Uterus (tissue), 4 donors: Measurements from ENCODE around the gene GRAMD2B. TPM values are rescaled to one million over a fixed set of nuclear protein-coding genes. Genes with fewer than 3 reads are reported as not detected.

Source experiments
- DNase-seq, 2 donors: peaks; one replicate each; pipeline ENCODE4 v3.0.0-alpha.2; 2019 to 2020
- H3K27ac ChIP-seq, 2 donors: fragments of 200-600 bp; sonication (generic); 1 replicate in 1 of 2; 2 replicates in 1 of 2; pipeline ENCODE4 v1.5.1; 2016 to 2018
- H3K27me3 ChIP-seq, 2 donors: fragments of 200-600 bp; sonication (generic); one replicate each; pipeline ENCODE4 v1.5.1; 2018 to 2019; ENCODE audit warnings: control low read depth in 1 of 2
- H3K36me3 ChIP-seq, 2 donors: fragments of 200-600 bp; sonication (generic); one replicate each; pipeline ENCODE4 v1.5.1; 2019; ENCODE audit warnings: control low read depth in 1 of 2
- H3K4me1 ChIP-seq, 2 donors: fragments of 200-600 bp; sonication (generic); one replicate each; pipeline ENCODE4 v1.5.1; 2018 to 2019; ENCODE audit warnings: control low read depth in 1 of 2
- H3K4me3 ChIP-seq, 2 donors: fragments of 200-600 bp; sonication (generic); 1 replicate in 1 of 2; 2 replicates in 1 of 2; pipeline ENCODE4 v1.5.1; 2018 to 2019; ENCODE audit warnings: mild to moderate bottlenecking in 1 of 2
- H3K9me3 ChIP-seq, 2 donors: fragments of 200-600 bp; sonication (generic); one replicate each; pipeline ENCODE4 v1.5.1; 2019; ENCODE audit warnings: control low read depth in 1 of 2
- POLR2A ChIP-seq, 2 donors: fragments of 450-650 bp; IDR thresholded peaks; one replicate each; pipeline ENCODE4 v1.6.1; 2016; ENCODE audit warnings: antibody characterized with exemption in 2 of 2, mild to moderate bottlenecking in 1 of 2, moderate library complexity in 1 of 2
- intact Hi-C: fragments of 100-400 bp; cut with DNase I; formaldehyde crosslinking; loops from one replicate; pipeline ENCODE4 v1.15.1; 2023; ENCODE audit warnings: low total_unique reads
- total RNA-seq, 4 donors: library from RNA; depleted of rRNA in 3 of 4; stranded (reverse); fragments of >200 nt in 3 of 4; gene quantifications; one replicate each; pipeline versions ENCODE4 v1.1.0 to v1.2.4, GENCODE V29; 2014 to 2023
- TF ChIP-seq, protein P1 (sequence below), 4 experiments: fragments of 200-600 bp in 2 of 4; fragments of 450-650 bp in 2 of 4; sonication (generic) in 2 of 4; IDR thresholded peaks; one replicate each; pipeline ENCODE4 v1.5.1; 2016 to 2019; ENCODE audit warnings: antibody characterized with exemption in 4 of 4, mild to moderate bottlenecking in 2 of 4, moderate library complexity in 1 of 4
- donor health status: DM: yes; HTN: yes; CAD: no.

GRAMD2B gene
- total RNA-seq, 4 donors from 2014 or later: 34.0 to 91.5 (median 58.8) TPM

DNA sequence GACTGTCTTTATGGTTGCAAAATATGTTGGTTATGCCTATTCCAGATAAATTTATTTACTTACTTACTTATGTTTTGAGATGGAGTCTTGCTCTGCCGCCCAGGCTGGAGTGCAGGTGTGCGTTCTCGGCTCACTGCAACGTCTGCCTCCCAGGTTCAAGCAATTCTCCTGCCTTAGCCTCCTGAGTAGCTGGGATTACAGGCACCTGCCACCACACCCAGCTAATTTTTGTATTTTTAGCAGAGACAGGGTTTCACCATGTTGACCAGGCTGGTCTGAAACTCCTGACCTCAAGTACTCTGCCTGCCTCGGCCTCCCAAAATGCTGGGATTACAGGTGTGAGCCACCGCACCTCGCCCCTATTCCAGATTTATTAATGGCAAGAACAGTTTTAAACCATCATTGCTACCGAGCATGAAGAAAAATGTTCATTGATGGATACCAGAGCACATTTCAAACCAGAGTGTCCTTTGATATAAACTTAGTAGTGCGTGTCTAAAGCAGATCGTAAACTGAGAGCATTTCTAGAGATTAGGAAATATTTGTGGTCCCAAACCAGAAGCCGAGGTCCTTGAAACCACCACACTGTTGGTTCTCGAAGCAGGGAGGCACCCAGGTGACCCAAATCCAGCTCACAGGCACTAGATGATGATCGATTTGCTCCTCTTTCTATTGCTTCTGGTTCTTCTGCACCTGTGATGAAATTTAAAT is 85.2 kb downstream of the GRAMD2B start:
- Histone ChIP-seq H3K27ac (peak overlapping the region; percentile 80 to 83), H3K4me1 (peaks cover 0 to 3% of the 10 kb centered on the region in 2 donors), H3K9me3 (no peaks in the 10 kb centered on the region), H3K4me3 (no peak overlapping the region), H3K27me3 (no peaks in the 10 kb centered on the region), H3K36me3 (no peaks in the 10 kb centered on the region)
- DNase-seq: no peak
- intact Hi-C loops: no loop called here
- TF ChIP-seq POLR2A (IDR thresholded peaks at IDR 0.05): no peak
- TF ChIP-seq, protein P1, sequence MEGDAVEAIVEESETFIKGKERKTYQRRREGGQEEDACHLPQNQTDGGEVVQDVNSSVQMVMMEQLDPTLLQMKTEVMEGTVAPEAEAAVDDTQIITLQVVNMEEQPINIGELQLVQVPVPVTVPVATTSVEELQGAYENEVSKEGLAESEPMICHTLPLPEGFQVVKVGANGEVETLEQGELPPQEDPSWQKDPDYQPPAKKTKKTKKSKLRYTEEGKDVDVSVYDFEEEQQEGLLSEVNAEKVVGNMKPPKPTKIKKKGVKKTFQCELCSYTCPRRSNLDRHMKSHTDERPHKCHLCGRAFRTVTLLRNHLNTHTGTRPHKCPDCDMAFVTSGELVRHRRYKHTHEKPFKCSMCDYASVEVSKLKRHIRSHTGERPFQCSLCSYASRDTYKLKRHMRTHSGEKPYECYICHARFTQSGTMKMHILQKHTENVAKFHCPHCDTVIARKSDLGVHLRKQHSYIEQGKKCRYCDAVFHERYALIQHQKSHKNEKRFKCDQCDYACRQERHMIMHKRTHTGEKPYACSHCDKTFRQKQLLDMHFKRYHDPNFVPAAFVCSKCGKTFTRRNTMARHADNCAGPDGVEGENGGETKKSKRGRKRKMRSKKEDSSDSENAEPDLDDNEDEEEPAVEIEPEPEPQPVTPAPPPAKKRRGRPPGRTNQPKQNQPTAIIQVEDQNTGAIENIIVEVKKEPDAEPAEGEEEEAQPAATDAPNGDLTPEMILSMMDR (IDR thresholded peaks at IDR 0.05): no peak

GRCh38 chr5:126508962-126509279 is 85.7 kb downstream of the GRAMD2B start:
- Histone ChIP-seq H3K4me3 (no peak overlapping the region), H3K27ac (peak overlapping the region; percentile 80 to 83), H3K36me3 (no peaks in the 10 kb centered on the region), H3K27me3 (no peaks in the 10 kb centered on the region), H3K4me1 (no peaks in the 10 kb centered on the region), H3K9me3 (no peaks in the 10 kb centered on the region)
- TF ChIP-seq POLR2A (IDR thresholded peaks at IDR 0.05): no peak
- TF ChIP-seq, protein P1 (IDR thresholded peaks at IDR 0.05): no peak
- intact Hi-C loops: no loop called here
- peak; percentile 51 to 76 for DNase-seq

DNA sequence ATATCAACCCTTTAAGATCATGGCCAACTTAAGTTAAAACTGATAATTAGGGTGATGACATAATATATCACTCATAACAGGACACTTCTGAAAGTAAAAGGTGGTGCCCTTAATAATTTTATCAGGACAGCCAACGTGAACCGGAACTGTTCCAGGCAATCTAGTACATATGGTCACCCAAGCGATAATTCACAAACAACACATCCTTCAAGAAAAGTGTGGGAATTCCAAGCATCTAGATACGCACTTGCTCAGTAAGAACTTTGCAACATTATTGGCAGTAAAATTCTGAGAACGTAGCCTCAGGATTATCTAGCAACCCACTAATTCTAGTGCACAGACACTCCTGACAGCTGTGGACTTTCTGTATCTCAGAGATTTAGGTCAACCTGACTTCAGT is 86.1 kb downstream of the GRAMD2B start:
- Histone ChIP-seq H3K4me1 (no peaks in the 10 kb centered on the region), H3K4me3 (no peak overlapping the region), H3K27me3 (no peaks in the 10 kb centered on the region), H3K36me3 (no peaks in the 10 kb centered on the region), H3K27ac (peak overlapping the region; percentile 80 to 83), H3K9me3 (no peaks in the 10 kb centered on the region)
- TF ChIP-seq, protein P1 (IDR thresholded peaks at IDR 0.05): no peak
- TF ChIP-seq POLR2A (IDR thresholded peaks at IDR 0.05): no peak
- intact Hi-C loops: no loop called here
- peak in 1 of 2 donors; percentile 51 for DNase-seq

DNA sequence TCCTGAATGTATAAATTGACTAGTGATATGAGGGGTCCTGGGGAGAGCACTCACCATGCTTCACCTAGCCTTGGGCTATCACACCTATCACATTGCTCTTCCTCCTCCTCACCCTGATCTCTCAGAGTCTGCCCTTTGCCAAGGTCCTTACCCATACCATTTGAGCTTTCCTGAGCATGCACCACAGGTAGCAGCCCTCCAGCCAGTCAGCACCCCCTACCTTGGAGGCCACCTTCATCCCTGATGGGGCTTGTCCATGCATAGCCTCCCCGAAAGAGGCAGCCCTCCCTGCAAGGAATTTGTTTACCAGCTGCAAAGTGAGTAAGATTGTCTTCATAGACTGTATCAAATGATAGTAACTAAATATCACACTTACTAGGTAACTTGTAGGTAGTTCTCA is 88.8 kb downstream of the GRAMD2B start:
- intact Hi-C loops: no loop called here
- Histone ChIP-seq H3K36me3 (no peaks in the 10 kb centered on the region), H3K27me3 (no peaks in the 10 kb centered on the region), H3K9me3 (no peaks in the 10 kb centered on the region), H3K27ac (peak overlapping the region in 1 of 2 donors; percentile 12), H3K4me1 (peaks cover 0 to 4% of the 10 kb centered on the region in 2 donors), H3K4me3 (no peak overlapping the region)
- no peak for DNase-seq
- TF ChIP-seq, protein P1 (IDR thresholded peaks at IDR 0.05): no peak
- no peak for TF ChIP-seq POLR2A (IDR thresholded peaks at IDR 0.05)

- Histone ChIP-seq H3K4me3 (no peak overlapping the region), H3K27ac (peak overlapping the region; percentile 83 to 95), H3K4me1 (peaks cover 0 to 4% of the 10 kb centered on the region in 2 donors), H3K36me3 (no peaks in the 10 kb centered on the region), H3K9me3 (no peaks in the 10 kb centered on the region), H3K27me3 (no peaks in the 10 kb centered on the region)
- TF ChIP-seq, protein P1 (IDR thresholded peaks at IDR 0.05): no peak
- TF ChIP-seq POLR2A (IDR thresholded peaks at IDR 0.05): no peak
- intact Hi-C loops: no loop called here
- DNase-seq: no peak
Measured at GRCh38 chr5:126512451-126512850, 89.2 kb downstream of the GRAMD2B start.
